Measurements from ENCODE around the gene EYA2.

Gene EYA2

DNA sequence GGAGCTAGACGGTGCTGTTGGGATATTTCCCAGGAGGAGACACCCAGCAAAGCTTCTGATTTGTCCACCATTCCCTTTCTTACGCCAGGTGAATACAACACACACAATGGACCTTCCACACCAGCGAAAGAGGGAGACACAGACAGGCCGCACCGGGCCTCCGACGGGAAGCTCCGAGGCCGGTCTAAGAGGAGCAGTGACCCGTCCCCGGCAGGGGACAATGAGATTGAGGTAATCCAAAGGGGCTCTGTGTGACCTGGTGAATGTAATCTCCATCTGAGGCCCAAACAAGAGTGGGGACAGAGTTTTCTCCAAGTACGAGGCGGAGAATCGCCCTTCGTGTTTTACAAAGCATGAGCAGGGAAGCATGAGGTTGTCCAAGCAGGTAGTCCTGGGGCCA is 194.5 kb downstream of the EYA2 start:
- Mint-ChIP-seq H3K36me3 (ENCODE audit: low read depth) (peaks cover 5% of the 10 kb centered on the region), H3K4me1 (peaks cover 25% of the 10 kb centered on the region), H3K9me3 (no peaks in the 10 kb centered on the region), H3K27me3 (ENCODE audit: low read depth) (no peaks in the 10 kb centered on the region), H3K4me3 (no peak overlapping the region), H3K27ac (no peak overlapping the region)
- TF ChIP-seq, protein P1, sequence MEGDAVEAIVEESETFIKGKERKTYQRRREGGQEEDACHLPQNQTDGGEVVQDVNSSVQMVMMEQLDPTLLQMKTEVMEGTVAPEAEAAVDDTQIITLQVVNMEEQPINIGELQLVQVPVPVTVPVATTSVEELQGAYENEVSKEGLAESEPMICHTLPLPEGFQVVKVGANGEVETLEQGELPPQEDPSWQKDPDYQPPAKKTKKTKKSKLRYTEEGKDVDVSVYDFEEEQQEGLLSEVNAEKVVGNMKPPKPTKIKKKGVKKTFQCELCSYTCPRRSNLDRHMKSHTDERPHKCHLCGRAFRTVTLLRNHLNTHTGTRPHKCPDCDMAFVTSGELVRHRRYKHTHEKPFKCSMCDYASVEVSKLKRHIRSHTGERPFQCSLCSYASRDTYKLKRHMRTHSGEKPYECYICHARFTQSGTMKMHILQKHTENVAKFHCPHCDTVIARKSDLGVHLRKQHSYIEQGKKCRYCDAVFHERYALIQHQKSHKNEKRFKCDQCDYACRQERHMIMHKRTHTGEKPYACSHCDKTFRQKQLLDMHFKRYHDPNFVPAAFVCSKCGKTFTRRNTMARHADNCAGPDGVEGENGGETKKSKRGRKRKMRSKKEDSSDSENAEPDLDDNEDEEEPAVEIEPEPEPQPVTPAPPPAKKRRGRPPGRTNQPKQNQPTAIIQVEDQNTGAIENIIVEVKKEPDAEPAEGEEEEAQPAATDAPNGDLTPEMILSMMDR (IDR thresholded peaks at IDR 0.05; ENCODE audit: unreplicated experiment in 3 of 3): no peak

GRCh38 chr20:47090835-47091234 is 196.2 kb downstream of the EYA2 start:
- no peak overlapping the region for H3K4me3 Mint-ChIP-seq
- H3K27me3 Mint-ChIP-seq (ENCODE audit: low read depth): no peaks in the 10 kb centered on the region
- peak overlapping the region in 1 of 3 experiments; percentile 10 for H3K27ac Mint-ChIP-seq
- H3K9me3 Mint-ChIP-seq: peaks cover 12% of the 10 kb centered on the region
- peaks cover 25% of the 10 kb centered on the region for H3K4me1 Mint-ChIP-seq
- H3K36me3 Mint-ChIP-seq (ENCODE audit: low read depth): peaks cover 14% of the 10 kb centered on the region
- TF ChIP-seq, protein P1 (IDR thresholded peaks at IDR 0.05; ENCODE audit: unreplicated experiment in 3 of 3): no peak

GRCh38 chr20:47093320-47093966 is 198.8 kb downstream of the EYA2 start:
- Mint-ChIP-seq H3K4me3 (no peak overlapping the region), H3K9me3 (peaks cover 24% of the 10 kb centered on the region), H3K27me3 (ENCODE audit: low read depth) (peaks cover under 1% of the 10 kb centered on the region), H3K36me3 (ENCODE audit: low read depth) (peaks cover 34% of the 10 kb centered on the region), H3K4me1 (peaks cover 42% of the 10 kb centered on the region), H3K27ac (peak overlapping the region in 2 of 3 experiments; percentile 5 to 43)
- TF ChIP-seq, protein P1 (IDR thresholded peaks at IDR 0.05; ENCODE audit: unreplicated experiment in 3 of 3): no peak

DNA sequence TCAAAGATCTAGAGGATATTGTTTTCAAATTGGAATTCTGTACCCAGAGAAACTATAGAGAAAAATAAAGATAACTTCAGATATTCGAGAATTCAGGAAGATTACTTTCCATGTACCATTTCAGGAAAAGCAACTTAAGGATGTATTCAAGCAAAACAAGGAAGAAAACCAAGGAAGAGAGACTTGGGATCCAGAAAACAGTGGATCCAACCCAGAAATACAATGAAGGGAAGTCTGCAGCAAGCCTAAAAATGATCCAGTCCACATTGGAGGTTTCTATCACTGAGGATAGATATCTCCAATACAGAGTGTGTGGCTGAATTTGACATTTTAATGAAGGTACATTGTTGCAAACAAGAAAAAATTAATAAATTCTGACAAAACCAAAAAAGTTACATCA is 201.0 kb downstream of the EYA2 start:
- H3K4me1 Mint-ChIP-seq: peaks cover 51% of the 10 kb centered on the region
- peaks cover 5% of the 10 kb centered on the region for H3K27me3 Mint-ChIP-seq (ENCODE audit: low read depth)
- TF ChIP-seq, protein P1 (IDR thresholded peaks at IDR 0.05; ENCODE audit: unreplicated experiment in 3 of 3): no peak
- H3K36me3 Mint-ChIP-seq (ENCODE audit: low read depth): peaks cover 45% of the 10 kb centered on the region
- H3K4me3 Mint-ChIP-seq: no peak overlapping the region
- H3K9me3 Mint-ChIP-seq: peaks cover 35% of the 10 kb centered on the region
- no peak overlapping the region for H3K27ac Mint-ChIP-seq

- no peak overlapping the region for H3K4me3 Mint-ChIP-seq
- TF ChIP-seq, protein P1 (IDR thresholded peaks at IDR 0.05; ENCODE audit: unreplicated experiment in 3 of 3): no peak
- peak overlapping the region; percentile 4 to 61 (median 30) for H3K27ac Mint-ChIP-seq
- peaks cover 5% of the 10 kb centered on the region for H3K27me3 Mint-ChIP-seq (ENCODE audit: low read depth)
- peaks cover 37% of the 10 kb centered on the region for H3K4me1 Mint-ChIP-seq
- H3K36me3 Mint-ChIP-seq (ENCODE audit: low read depth): peaks cover 49% of the 10 kb centered on the region
- H3K9me3 Mint-ChIP-seq: peaks cover 45% of the 10 kb centered on the region
Measured at GRCh38 chr20:47097691-47098622, 203.3 kb downstream of the EYA2 start.

All from nephron (organoid).